GM18511 (cell line): ENCODE measurements around the gene ITIH6.
"Not testable (repeated sequence)": the region's sequence is repeated elsewhere in the genome, so short reads cannot be mapped to it uniquely, and the experiment has no call there.

ENCODE experiments used
- ATAC-seq: cut with Tn5 transposase; IDR thresholded peaks from one replicate; pipeline ENCODE4 v1.9.1; 2021; ENCODE audit warnings: mild to moderate bottlenecking, moderate library complexity; ENCODE audit not compliant: unreplicated experiment

Gene ITIH6

GRCh38 chrX:54807524-54808108 lies 9.6 kb upstream of the ITIH6 start, which contains the start of gene MAGED2:
TSS of gene MAGED2 (plus strand) at chrX:54807745. CDS start at chrX:54809332, 1,587 bp downstream.
- ATAC-seq = no peak

GRCh38 chrX:54799046-54799445 lies 991 bp upstream of the ITIH6 start:
- no peak for ATAC-seq

- no peak for ATAC-seq
Observed at GRCh38 chrX:54794795-54795194, 3.3 kb downstream of the ITIH6 start.

GRCh38 chrX:54794028-54794427 lies 4.0 kb downstream of the ITIH6 start:
- ATAC-seq = no peak

GRCh38 chrX:54789405-54789804 lies 8.7 kb downstream of the ITIH6 start:
- not testable (repeated sequence) for ATAC-seq

GRCh38 chrX:54788446-54788845 lies 9.6 kb downstream of the ITIH6 start:
- no peak for ATAC-seq

- no peak for ATAC-seq
Observed at GRCh38 chrX:54786967-54787366, 11.1 kb downstream of the ITIH6 start.

GRCh38 chrX:54785901-54786300 lies 12.2 kb downstream of the ITIH6 start:
- ATAC-seq = no peak

GRCh38 chrX:54776987-54777672 lies 20.9 kb downstream of the ITIH6 start:
- no peak for ATAC-seq

- no peak for ATAC-seq
Observed at GRCh38 chrX:54776061-54776460, 22.0 kb downstream of the ITIH6 start.

- not testable (repeated sequence) for ATAC-seq
Observed at GRCh38 chrX:54774391-54775094, 23.5 kb downstream of the ITIH6 start.

GRCh38 chrX:54758114-54759055 lies 39.7 kb downstream of the ITIH6 start:
- ATAC-seq = no peak

GRCh38 chrX:54754854-54755253 lies 43.2 kb downstream of the ITIH6 start:
- ATAC-seq = no peak

- no peak for ATAC-seq
Observed at GRCh38 chrX:54748626-54749025, 49.4 kb downstream of the ITIH6 start.

- no peak for ATAC-seq
Observed at GRCh38 chrX:54747733-54748393, 50.2 kb downstream of the ITIH6 start.

- no peak for ATAC-seq
Observed at GRCh38 chrX:54746928-54747327, 51.1 kb downstream of the ITIH6 start.

- no peak for ATAC-seq
Observed at GRCh38 chrX:54745676-54746075, 52.4 kb downstream of the ITIH6 start.

GRCh38 chrX:54738567-54738966 lies 59.5 kb downstream of the ITIH6 start:
- not testable (repeated sequence) for ATAC-seq

- ATAC-seq = not testable (repeated sequence)
Observed at GRCh38 chrX:54736298-54736942, 61.6 kb downstream of the ITIH6 start.

GRCh38 chrX:54721424-54721823 lies 76.6 kb downstream of the ITIH6 start:
- ATAC-seq = no peak
